HUES64 (cell line): ENCODE data around the gene L3MBTL2.

Experiments used
- H3K27ac ChIP-seq: 2 replicates; pipeline ENCODE4 v1.7.0; 2013; ENCODE audit warnings: low read depth, low read length, inconsistent platforms
- H3K27me3 ChIP-seq: 2 replicates; pipeline ENCODE4 v1.6.1; 2013; ENCODE audit warnings: mild to moderate bottlenecking, low read length; ENCODE audit not compliant: insufficient read depth
- H3K36me3 ChIP-seq: 2 replicates; pipeline ENCODE4 v1.6.1; 2013; ENCODE audit warnings: mild to moderate bottlenecking, low read length; ENCODE audit not compliant: insufficient read depth
- H3K4me1 ChIP-seq: 2 replicates; pipeline ENCODE4 v1.6.1; 2013; ENCODE audit warnings: mild to moderate bottlenecking, low read length, moderate library complexity; ENCODE audit not compliant: insufficient read depth
- H3K4me3 ChIP-seq: 2 replicates; pipeline ENCODE4 v1.5.1; 2013; ENCODE audit warnings: mild to moderate bottlenecking, low read length, moderate library complexity
- H3K9ac ChIP-seq: 2 replicates; pipeline ENCODE4 v1.6.1; 2013; ENCODE audit warnings: mild to moderate bottlenecking, low read depth, low read length
- H3K9me3 ChIP-seq: 2 replicates; pipeline ENCODE4 v1.6.1; 2013; ENCODE audit warnings: low read depth, low read length; ENCODE audit not compliant: insufficient read depth
- WGBS: fragments of 150-250, 120-280 bp; methylation state at CpG from one replicate; pipeline ENCODE4 v1.1.7; 2013; ENCODE audit warnings: missing lambda C conversion rate; 5-methylcytosine and 5-hydroxymethylcytosine counted together

Gene L3MBTL2

DNA sequence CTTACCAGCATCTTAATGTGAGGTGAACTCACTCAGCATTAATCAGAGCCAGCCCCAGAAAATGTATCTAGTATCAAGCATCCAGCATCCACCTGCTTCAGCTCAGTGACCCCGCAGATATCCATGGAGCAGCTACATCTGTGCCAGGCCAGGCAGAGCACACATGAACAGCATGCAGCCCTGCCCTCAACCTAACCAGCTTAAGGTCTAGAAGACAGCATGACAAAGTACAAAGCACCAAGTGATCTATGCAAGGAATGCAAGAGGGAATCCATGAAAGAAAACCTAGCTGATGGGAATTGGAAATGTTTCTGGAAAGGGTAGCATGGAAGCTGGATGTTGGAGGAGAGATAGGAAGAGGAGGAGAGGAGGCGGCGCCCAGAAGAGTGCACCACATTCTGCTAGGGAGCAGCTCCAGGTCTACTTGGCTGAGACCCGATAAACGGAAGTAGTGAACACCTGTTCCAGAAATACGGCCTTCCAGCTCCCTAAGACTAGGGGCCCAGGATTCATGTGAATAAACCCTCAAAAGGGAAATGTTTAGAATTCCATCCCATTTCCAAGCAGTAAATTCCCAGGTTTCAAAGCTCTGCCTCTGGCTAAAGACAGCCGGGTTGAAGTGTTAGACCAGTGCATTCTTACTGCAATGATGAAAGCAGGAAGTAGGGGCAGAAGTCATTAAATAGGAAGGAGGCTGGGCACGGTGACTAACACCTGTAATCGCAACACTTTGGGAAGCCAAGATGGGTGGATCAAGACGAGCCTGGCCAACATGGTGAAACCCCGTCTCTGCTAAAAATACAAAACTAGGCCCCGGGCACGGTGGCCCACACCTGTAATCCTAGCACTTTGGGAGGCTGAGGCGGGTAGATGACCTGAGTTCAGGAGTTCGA is 23.5 kb upstream of the L3MBTL2 start:
- WGBS = 89% methylated on average over 15 of the region's 15 CpGs
- Histone ChIP-seq H3K9me3 (no peaks in the 10 kb centered on the region), H3K4me1 (peaks cover 13% of the 10 kb centered on the region), H3K27me3 (no peaks in the 10 kb centered on the region), H3K36me3 (peaks cover 40% of the 10 kb centered on the region), H3K9ac (no peak overlapping the region), H3K27ac (no peak overlapping the region; the same call in 1 of the 2 replicates), H3K4me3 (no peak overlapping the region)

DNA sequence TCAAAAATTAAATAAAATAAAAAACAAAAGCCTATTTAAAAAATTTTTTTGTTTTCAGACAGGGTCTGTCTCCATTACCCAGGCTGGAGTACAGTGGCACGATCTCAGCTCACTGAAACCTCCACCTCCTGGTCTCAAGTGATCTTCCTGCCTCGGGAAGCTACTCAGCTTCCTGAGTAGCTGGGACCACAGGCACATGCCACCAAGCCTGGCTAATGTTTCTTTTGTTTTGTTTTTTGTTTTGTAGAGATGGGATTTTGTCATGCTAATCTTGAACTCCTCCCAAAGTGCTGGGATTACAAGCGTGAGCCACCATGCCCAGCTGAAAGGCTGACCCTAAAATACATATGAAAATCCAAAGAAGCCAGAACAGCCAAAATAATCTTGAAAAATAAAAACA is 20.4 kb upstream of the L3MBTL2 start:
- no peak overlapping the region for H3K4me3 ChIP-seq
- H3K9ac ChIP-seq = 0 out of 2 replicates have a peak overlapping the region, but pooled peaks have one; percentile 6
- no peaks in the 10 kb centered on the region for H3K27me3 ChIP-seq
- H3K36me3 ChIP-seq = peaks cover 10% of the 10 kb centered on the region
- peak overlapping the region; percentile 82 for H3K27ac ChIP-seq
- H3K4me1 ChIP-seq = peaks cover 13% of the 10 kb centered on the region
- 8% methylated on average over 3 of the region's 3 CpGs for WGBS
- no peaks in the 10 kb centered on the region for H3K9me3 ChIP-seq

DNA sequence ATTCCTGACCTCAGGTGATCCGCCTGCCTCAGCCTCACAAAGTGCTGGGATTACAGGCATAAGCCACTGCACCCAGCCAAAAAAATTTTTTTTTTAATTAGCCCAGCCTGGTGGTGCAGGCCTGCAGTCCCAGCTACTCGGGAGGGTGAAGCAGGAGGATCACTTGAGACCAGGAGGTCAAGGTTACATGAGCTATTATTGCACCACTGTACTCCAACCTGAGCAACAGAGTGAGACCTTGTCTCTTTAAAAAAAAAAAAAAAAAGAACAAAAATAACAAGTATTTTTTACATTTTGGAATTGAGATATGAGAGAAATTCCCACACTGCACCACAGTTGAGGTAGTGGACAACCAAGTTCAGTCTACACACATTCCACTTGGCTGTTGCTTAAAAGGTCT is 13.6 kb upstream of the L3MBTL2 start:
- Histone ChIP-seq H3K27ac (no peak overlapping the region), H3K9ac (no peak overlapping the region), H3K4me3 (no peak overlapping the region), H3K27me3 (peaks cover 8% of the 10 kb centered on the region), H3K36me3 (no peaks in the 10 kb centered on the region), H3K4me1 (no peaks in the 10 kb centered on the region), H3K9me3 (no peaks in the 10 kb centered on the region)
- WGBS = 93% methylated on average over 2 of the region's 2 CpGs

DNA sequence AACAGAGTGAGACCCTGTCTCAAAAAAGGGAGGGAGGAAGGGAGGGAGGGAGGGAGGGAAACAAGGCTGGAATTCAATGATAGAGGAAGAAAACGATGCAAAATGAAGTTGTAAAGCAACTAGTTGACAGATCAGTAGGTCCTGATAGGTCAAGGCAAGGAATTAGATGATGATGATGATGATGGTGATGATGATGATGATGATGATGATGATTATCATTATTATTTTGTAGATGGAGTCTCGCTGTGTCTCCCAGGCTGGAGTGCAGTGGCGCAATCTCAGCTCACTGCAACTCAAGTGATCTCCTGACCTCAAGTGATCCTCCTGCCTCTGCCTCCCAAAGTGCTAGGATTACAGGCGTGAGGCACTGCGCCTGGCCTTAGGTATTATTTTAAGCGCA is 11.3 kb upstream of the L3MBTL2 start:
- Histone ChIP-seq H3K27me3 (peaks cover 30% of the 10 kb centered on the region), H3K4me3 (no peak overlapping the region), H3K9ac (no peak overlapping the region), H3K27ac (no peak overlapping the region), H3K4me1 (peaks cover 4% of the 10 kb centered on the region; the same call in 1 of the 2 replicates), H3K36me3 (no peaks in the 10 kb centered on the region), H3K9me3 (no peaks in the 10 kb centered on the region)
- 95% methylated on average over 6 of the region's 6 CpGs for WGBS

DNA sequence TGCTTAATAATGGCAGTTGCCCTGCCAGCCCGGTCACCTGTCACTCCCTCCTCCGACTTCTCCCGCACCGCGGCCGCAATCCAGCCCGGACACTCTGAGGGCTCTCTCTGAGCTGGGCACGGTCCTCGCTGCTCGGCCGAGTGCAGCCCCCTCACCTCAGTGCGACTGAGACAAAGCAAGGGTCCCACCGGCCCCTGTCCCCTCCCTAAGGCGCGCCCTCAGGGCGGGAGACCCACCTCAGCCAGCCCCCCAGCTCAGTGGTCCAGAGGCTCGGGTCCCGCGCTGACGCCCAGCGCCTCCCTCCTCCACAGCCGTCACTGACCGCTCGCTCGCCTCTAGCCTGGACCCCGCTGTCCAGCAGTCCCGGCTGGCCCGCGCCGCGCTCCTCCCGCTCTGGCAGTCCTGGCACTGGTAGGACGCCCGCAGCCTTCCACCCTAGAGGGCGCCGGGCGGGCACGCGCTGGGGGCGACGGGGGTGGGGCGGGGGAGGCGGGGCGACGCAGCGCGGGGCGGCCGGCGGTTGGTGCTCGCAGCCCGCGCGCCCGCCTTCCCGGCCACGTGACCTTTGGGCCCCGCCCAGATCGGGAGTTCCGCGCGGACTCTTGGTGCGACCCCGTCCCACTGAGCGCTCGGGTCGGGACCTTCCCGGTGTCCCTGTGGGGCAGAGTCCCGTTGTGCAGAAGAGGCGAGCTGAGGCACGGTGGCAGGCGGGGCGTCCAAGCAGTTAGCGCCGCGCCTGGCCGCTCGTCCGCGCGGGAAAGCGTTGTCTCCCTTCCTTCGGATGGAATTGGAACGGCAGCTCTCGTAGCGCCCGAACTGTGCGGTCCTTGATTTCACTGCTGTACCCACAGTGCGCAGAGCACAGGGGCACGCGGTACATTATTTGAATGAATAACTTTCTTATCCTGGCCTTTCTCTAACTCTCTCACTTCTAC is 7.8 kb upstream of the L3MBTL2 start:
- H3K4me1 ChIP-seq = peaks cover 4% of the 10 kb centered on the region; the same call in 1 of the 2 replicates
- H3K4me3 ChIP-seq = peak overlapping the region; percentile 77
- H3K27me3 ChIP-seq = peaks cover 45% of the 10 kb centered on the region
- under 1% methylated on average over 91 of the region's 91 CpGs for WGBS
- no peaks in the 10 kb centered on the region for H3K9me3 ChIP-seq
- no peak overlapping the region for H3K27ac ChIP-seq
- peak overlapping the region; percentile 25; the same call in 1 of the 2 replicates for H3K9ac ChIP-seq
- no peaks in the 10 kb centered on the region for H3K36me3 ChIP-seq

DNA sequence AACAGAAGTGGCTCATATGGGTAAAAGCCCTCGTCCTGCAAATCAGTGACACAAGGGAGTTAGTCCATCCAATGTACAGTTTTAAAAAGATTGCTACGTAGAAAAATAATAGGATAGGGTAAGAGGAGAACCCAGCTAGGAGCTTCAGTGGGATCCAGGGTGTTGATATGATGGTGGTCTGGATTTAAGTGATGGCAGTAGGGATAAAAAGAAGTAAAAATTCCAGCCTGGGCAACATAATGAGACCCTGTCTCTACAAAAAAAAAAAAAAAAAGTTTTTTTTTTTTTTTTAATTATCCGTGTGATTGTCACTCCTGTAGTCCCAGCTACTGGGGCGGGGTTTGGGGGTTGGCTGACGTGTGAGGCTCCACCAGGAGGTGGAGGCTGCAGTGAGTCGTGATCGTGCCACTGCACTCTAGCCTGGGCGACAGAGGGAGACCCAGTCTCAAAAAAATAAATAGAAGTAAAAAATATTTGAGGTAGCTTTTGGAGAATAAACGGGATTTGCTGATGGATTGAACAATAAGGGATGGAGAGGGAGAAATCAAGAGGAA is 7.0 kb upstream of the L3MBTL2 start:
- H3K27me3 ChIP-seq = peaks cover 45% of the 10 kb centered on the region
- WGBS = 7% methylated on average over 9 of the region's 9 CpGs
- no peaks in the 10 kb centered on the region for H3K9me3 ChIP-seq
- no peak overlapping the region for H3K9ac ChIP-seq
- H3K27ac ChIP-seq = no peak overlapping the region
- H3K4me3 ChIP-seq = peak overlapping the region; percentile 77
- no peaks in the 10 kb centered on the region for H3K36me3 ChIP-seq
- peaks cover 4% of the 10 kb centered on the region; the same call in 1 of the 2 replicates for H3K4me1 ChIP-seq

DNA sequence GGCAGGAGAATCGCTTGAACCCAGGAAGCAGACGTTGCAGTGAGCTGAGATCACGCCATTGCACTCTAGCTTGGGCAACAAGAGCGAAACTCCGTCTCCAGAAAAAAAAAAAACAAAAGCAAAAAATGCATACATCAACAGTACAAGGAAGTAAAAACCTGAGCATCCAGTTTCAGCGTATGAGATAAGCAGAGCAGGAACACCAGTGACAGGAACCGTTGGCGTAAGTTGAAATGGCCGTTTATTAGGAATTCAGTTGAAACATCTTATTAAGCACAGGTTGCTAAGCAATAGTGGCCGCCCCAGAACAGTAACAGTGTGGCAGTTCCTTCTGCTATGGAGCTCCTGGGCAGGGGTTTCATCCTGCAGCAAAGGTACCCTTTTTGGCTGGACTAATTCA is 4.0 kb upstream of the L3MBTL2 start:
- no peak overlapping the region for H3K4me3 ChIP-seq
- H3K36me3 ChIP-seq = no peaks in the 10 kb centered on the region
- H3K4me1 ChIP-seq = peaks cover 4% of the 10 kb centered on the region; the same call in 1 of the 2 replicates
- H3K9ac ChIP-seq = no peak overlapping the region
- no peaks in the 10 kb centered on the region for H3K9me3 ChIP-seq
- H3K27ac ChIP-seq = no peak overlapping the region
- H3K27me3 ChIP-seq = peaks cover 40% of the 10 kb centered on the region
- WGBS = 88% methylated on average over 10 of the region's 10 CpGs

DNA sequence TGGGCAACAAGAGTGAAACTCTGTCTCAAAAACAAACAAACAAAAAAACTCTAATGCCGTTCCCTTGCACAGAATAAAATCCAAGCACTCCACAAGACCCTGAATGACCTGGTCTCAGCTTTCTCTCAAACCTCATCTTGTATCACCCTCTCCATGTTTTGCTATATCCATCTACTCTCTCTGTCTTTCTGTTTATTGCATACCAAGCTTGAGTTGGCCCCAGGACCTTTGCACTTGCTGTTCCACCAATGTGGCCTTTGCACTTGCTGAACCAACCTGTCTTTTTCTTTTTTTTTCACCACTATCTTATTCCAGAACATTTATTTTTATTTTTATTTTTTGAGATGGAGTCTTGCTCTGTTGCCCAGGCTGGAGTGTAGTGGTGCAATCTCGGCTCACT is 2.0 kb upstream of the L3MBTL2 start:
- 98% methylated on average over 2 of the region's 2 CpGs for WGBS
- H3K4me1 ChIP-seq = 0 out of 2 replicates have a peak, but pooled peaks cover under 1% of the 10 kb centered on the region

DNA sequence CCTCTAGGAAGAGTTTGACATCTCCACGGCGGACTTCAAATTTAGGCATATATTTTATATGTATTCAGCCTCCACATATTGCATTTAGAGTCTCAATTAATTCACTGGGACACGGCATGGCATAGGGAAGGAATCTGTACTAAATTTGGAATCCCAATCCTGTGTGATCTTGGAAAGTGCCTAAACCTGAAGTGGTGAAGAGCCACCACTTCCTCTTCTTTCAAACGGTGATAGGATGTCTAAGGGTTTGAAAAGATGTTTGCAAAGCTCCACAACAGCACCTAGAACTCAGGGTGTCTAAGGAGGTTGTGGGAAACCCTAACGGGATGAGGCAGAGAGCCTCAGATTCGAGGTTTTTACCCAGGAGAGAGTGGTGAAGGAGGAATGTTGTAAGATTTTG is 1.0 kb upstream of the L3MBTL2 start:
- 59% methylated on average over 4 of the region's 6 CpGs for WGBS
- Histone ChIP-seq H3K36me3 (0 out of 2 replicates have a peak, but pooled peaks cover 2% of the 10 kb centered on the region), H3K4me1 (no peaks in the 10 kb centered on the region), H3K27ac (no peak overlapping the region), H3K4me3 (no peak overlapping the region), H3K9ac (no peak overlapping the region), H3K27me3 (peaks cover 13% of the 10 kb centered on the region), H3K9me3 (no peaks in the 10 kb centered on the region)

More for the DNA sequence above, 2.0 kb upstream of the L3MBTL2 start:
- Histone ChIP-seq H3K27ac (no peak overlapping the region), H3K9ac (no peak overlapping the region), H3K9me3 (no peaks in the 10 kb centered on the region), H3K27me3 (peaks cover 22% of the 10 kb centered on the region), H3K36me3 (0 out of 2 replicates have a peak, but pooled peaks cover 2% of the 10 kb centered on the region), H3K4me3 (no peak overlapping the region)

DNA sequence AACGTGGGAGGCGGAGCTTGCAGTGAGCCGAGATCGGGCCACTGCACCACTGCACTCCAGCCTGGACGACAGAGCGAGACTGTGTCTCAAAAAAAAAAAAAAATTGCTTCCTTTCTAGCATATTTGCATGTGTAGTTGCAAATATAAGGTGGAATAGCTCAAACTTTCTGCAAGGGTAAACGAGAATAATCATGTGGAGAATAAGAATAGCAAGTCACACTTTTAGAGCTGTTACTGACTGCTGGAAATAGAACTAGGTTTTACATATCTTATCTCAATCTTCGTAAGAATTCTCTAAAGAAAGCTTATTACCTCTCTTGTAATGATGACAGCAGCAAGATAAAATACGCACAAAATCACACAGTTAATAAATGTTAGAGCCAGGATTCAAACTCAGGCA is 1.6 kb downstream of the L3MBTL2 start:
- Histone ChIP-seq H3K27me3 (no peaks in the 10 kb centered on the region; the same call in 1 of the 2 replicates), H3K36me3 (peaks cover 16% of the 10 kb centered on the region), H3K9ac (no peak overlapping the region), H3K27ac (no peak overlapping the region), H3K9me3 (no peaks in the 10 kb centered on the region), H3K4me3 (no peak overlapping the region), H3K4me1 (no peaks in the 10 kb centered on the region)
- 95% methylated on average over 8 of the region's 9 CpGs for WGBS
